ENCODE measurements around the gene NXPE3. TPM values are rescaled to one million over a fixed set of nuclear protein-coding genes. Genes with fewer than 3 reads are reported as not detected.

NXPE3 gene
- total RNA-seq, 4 donors from 2014 or later = 31.5 to 52.0 (median 44.5) TPM

- DNase-seq (no peak), ATAC-seq (no peak)
- intact Hi-C loops (cut with DNase I; ENCODE audit: low total_unique reads) = no loop called here
- TF ChIP-seq POLR2A (IDR thresholded peaks at IDR 0.05) (no peak), CTCF (IDR thresholded peaks at IDR 0.05 in 4 of 5, conservative IDR thresholded peaks at IDR 0.05 in 1 of 5) (no peak)
- H3K36me3 ChIP-seq = no peaks in the 10 kb centered on the region
- no peaks in the 10 kb centered on the region for H3K9me3 ChIP-seq
- H3K4me1 ChIP-seq = peaks cover 14 to 30% of the 10 kb centered on the region in 2 donors
- in situ Hi-C loops (cut with MboI; ENCODE audit: low sequenced_read_pairs in 4 of 4) = no loop called here
- no peak overlapping the region for H3K27ac ChIP-seq
- no peak overlapping the region for H3K4me3 ChIP-seq
- no peaks in the 10 kb centered on the region for H3K27me3 ChIP-seq
These were observed 59.7 kb downstream of the NXPE3 start for GRCh38 chr3:101838691-101839090.

GRCh38 chr3:101840066-101840465 is 61.1 kb downstream of the NXPE3 start:
- TF ChIP-seq POLR2A (IDR thresholded peaks at IDR 0.05) (no peak), CTCF (IDR thresholded peaks at IDR 0.05 in 4 of 5, conservative IDR thresholded peaks at IDR 0.05 in 1 of 5) (no peak)
- no peak overlapping the region for H3K4me3 ChIP-seq
- H3K9me3 ChIP-seq = no peaks in the 10 kb centered on the region
- DNase-seq = no peak
- peaks cover 14 to 30% of the 10 kb centered on the region in 2 donors for H3K4me1 ChIP-seq
- no peak for ATAC-seq
- H3K36me3 ChIP-seq = no peaks in the 10 kb centered on the region
- no peak overlapping the region for H3K27ac ChIP-seq
- intact Hi-C loops (cut with DNase I; ENCODE audit: low total_unique reads) (loop anchor here (5.0 to 10.0 kb wide), 2 partner anchors 265 to 1578 kb away; partner anchors contain the start of genes PCNP and TBC1D23), in situ Hi-C loops (cut with MboI; ENCODE audit: low sequenced_read_pairs in 4 of 4) (no loop called here)
- H3K27me3 ChIP-seq = no peaks in the 10 kb centered on the region

- no peak overlapping the region for H3K27ac ChIP-seq
- in situ Hi-C loops (cut with MboI; ENCODE audit: low sequenced_read_pairs in 4 of 4) = no loop called here
These were observed 63.4 kb downstream of the NXPE3 start for GRCh38 chr3:101842245-101842934.

GRCh38 chr3:101842935-101843330 is 63.9 kb downstream of the NXPE3 start:
- no peak overlapping the region for H3K27ac ChIP-seq
- no peak for ATAC-seq
- in situ Hi-C loops (cut with MboI; ENCODE audit: low sequenced_read_pairs in 4 of 4) (no loop called here), intact Hi-C loops (cut with DNase I; ENCODE audit: low total_unique reads) (loop anchor here (5.0 to 10.0 kb wide), 2 partner anchors 268 to 1581 kb away; partner anchors contain the start of genes PCNP and TBC1D23)
- DNase-seq = no peak
- H3K27me3 ChIP-seq = no peaks in the 10 kb centered on the region
- no peaks in the 10 kb centered on the region for H3K36me3 ChIP-seq
- no peaks in the 10 kb centered on the region for H3K9me3 ChIP-seq
- no peak overlapping the region for H3K4me3 ChIP-seq
- H3K4me1 ChIP-seq = peaks cover 0 to 7% of the 10 kb centered on the region in 2 donors
- TF ChIP-seq CTCF (IDR thresholded peaks at IDR 0.05 in 4 of 5, conservative IDR thresholded peaks at IDR 0.05 in 1 of 5) (no peak), POLR2A (IDR thresholded peaks at IDR 0.05) (no peak)

More at GRCh38 chr3:101842245-101842934, 63.4 kb downstream of the NXPE3 start:
- H3K27me3 ChIP-seq = no peaks in the 10 kb centered on the region
- peaks cover under 1 to 11% of the 10 kb centered on the region in 2 donors for H3K4me1 ChIP-seq
- DNase-seq = no peak
- intact Hi-C loops (cut with DNase I; ENCODE audit: low total_unique reads) = loop anchor here (5.0 to 10.0 kb wide), 2 partner anchors 268 to 1580 kb away; partner anchors contain the start of genes PCNP and TBC1D23
- H3K4me3 ChIP-seq = no peak overlapping the region
- no peaks in the 10 kb centered on the region for H3K9me3 ChIP-seq
- TF ChIP-seq CTCF (IDR thresholded peaks at IDR 0.05 in 4 of 5, conservative IDR thresholded peaks at IDR 0.05 in 1 of 5) (no peak), POLR2A (IDR thresholded peaks at IDR 0.05) (no peak)
- ATAC-seq = no peak
- H3K36me3 ChIP-seq = no peaks in the 10 kb centered on the region

Measured in gastrocnemius medialis (tissue), 4 donors.